Measurements from ENCODE around the gene SPATS2.
"Not testable (repeated sequence)": the region's sequence is repeated elsewhere in the genome, so short reads cannot be mapped to it uniquely, and the experiment has no call there.

SPATS2 gene

DNA sequence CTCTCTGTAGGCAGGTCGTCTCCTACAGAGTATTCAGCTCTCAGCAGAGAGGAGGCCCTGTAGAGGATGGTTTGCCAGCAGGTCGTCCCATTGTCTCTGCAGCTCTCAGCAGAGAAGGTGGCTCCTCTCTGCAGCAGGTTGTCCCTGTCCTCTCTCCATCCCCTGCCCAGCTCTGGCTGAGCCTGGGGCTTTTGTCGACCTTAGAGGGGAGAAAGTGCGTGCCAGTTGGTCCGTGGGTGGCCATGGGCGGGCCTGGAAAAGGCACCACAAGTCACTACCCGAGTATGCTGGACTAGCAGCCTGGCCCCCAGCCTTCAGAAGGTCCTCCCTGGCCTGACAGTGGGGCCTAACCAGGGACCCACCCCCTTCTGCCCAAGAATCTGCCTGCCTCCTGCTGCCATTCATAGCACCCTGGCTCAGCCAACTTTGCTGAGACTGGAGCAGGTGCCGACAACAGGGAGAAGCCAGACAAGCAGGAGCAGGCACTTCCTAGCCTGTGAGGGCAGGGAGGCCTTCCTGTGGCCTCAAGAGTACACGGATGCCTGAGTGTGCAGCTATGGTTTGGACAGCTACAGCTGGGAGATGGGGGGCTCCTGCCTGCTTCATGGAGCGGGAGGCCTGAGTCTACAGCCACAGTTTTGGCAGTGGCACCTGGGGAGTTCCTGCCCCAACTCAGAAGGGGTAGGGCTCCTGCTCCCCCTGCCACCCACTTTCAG, 111.8 kb downstream of the SPATS2 start:
- no peak for DNase-seq

DNA sequence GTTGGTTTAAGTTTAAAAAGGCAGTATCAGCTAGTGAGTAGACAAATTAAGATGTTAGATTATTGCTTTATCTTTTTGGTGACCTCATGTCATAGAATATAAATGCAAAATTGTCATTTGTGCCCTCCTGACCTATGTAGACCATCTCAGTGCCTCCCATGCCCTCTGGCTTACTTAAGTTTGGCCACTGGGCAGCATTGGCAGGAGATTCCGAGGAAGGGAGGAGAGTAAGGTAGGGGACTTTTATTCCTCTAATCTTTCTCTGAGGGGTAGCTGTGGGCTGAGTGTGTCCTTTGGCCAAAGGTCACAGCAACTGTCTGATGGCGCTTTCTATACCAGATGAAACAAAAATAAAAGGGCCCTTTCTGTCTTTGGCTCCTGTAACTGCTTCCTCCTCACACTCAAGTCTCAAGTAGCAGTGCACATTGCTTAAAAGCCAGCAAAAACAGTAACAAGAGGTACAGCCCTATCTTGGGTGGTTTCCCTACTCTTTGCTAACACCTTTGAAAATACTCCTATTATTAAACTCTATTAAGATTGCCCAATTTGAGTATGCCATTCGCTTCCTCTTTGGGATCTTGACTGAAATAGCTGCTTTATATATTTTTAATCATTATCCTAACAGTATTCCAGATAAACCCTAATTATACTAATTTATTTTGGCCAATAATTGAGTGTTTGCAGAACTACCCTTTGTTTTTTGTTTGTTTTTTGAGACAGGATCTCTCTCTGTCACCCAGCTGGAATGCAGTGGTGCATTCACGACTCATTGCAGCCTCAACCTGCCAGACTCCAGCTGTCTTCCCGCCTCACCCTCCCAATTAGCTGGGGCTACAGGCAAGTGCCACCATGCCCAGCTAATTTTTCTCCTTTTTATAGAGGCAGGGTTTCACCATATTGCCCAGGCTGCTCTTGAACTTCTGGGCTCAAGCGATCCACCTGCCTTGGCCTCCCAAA, 115.1 kb downstream of the SPATS2 start:
- no peak for DNase-seq

DNA sequence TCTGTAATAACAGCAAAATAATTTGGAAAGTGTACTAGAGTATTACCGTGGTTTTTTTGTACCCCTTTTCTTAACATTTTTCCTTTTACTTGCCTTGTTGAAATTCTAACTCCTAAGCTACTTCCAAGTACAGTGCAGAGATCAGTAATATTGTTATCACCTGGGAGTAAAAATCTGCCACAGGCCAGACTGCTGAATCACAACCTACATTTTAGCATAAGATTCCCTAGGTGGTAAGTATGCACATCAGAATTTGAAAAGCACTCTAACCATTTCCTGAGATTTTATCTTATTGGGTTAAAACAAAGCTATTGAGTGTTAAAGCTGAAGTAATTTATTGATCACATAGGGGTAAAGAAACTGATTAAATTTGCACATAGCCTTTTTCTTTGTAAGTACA, 116.4 kb downstream of the SPATS2 start:
- DNase-seq, result no peak

DNA sequence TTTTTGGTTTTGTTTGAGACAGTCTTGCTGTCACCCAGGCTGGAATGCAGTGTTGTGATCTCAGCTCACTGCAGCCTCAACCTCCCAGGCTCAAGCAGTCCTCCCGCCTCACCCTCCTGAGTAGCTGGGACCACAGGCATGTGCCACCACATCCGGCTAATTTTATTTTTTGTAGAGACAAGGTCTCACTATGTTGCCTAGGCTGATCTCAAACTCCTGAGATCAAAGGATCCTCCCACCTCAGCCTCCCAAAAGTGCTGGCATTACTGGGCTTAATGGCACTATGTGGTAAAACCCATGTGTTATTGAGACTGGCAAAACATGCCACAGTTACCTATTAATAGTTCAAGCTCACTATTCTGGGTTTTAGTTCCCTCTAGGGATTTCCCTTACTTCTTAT, 120.3 kb downstream of the SPATS2 start:
- no peak for DNase-seq

DNA sequence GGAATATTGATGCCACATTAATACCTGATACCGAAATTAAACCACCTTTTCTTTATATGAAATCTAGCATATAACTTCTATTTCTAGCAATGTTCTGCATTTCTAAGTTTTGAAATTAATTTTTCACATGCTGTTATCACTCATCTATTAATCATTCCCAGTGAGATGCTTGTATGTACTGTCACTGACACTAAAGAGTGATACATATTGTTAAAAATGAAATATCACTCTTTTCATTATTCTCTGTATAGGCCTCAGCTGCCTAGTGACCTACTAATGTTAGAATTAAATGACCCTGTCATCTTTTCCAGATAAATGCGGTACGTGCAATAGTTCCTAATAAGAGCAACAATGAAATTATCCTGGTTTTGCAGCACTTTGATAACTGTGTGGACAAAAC, 121.9 kb downstream of the SPATS2 start:
- DNase-seq, result no peak

DNA sequence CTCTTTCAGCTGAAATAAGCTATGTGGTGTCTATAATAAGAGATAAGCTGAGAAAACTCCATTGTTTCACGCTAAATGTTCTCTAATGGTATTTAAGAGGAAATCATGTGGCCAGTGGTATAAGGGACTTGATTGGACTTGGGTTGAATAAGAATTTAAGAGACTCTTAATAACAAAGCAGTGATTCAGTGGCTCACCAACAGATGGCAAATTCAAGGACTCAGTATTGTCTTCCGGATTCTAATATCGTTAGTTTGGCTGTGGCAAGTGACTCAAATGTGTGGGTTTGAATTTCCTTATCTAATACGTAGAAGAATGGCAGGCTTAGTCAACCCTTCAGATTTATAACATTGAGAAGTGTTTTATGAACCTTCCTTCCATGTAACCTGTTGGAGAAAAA, 122.5 kb downstream of the SPATS2 start:
- DNase-seq, result no peak

DNA sequence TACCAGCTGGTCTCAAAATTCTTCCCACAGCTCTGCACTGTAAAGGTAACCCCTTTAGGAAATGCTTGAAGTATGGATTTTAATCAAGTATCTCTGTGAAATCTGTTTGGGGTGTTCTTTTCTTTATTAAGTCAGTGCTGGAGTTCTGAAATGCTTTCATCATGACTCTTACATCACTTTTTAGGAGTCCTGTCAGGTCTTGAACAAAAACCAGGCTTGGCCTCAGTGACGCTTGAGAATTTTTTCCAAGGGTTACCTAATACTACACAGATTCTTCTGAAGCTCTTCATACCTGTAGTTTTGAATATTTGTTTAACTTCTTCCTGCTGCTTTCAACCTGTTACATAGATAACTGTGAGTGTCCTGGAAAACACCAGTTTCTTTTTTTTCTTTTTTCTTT, 124.6 kb downstream of the SPATS2 start:
- no peak for DNase-seq

DNA sequence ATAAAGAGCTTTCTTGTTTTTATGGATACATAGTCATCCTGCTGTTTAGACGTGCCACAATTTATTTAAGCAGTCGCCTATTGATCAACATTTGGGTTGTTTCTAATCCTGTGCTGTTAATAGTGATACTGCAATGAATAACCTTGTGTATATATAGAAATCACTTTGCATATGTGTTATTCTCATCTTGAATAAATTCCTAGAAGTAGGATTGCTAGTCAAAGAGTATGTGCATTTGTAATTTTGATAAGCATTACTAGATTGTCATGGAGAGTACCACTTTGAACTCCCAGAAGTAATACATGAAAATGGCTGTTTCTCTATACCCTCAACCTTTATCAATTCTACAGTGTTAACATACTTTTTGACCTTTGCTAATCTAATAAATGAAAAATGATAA, 126.6 kb downstream of the SPATS2 start:
- no peak for DNase-seq

DNA sequence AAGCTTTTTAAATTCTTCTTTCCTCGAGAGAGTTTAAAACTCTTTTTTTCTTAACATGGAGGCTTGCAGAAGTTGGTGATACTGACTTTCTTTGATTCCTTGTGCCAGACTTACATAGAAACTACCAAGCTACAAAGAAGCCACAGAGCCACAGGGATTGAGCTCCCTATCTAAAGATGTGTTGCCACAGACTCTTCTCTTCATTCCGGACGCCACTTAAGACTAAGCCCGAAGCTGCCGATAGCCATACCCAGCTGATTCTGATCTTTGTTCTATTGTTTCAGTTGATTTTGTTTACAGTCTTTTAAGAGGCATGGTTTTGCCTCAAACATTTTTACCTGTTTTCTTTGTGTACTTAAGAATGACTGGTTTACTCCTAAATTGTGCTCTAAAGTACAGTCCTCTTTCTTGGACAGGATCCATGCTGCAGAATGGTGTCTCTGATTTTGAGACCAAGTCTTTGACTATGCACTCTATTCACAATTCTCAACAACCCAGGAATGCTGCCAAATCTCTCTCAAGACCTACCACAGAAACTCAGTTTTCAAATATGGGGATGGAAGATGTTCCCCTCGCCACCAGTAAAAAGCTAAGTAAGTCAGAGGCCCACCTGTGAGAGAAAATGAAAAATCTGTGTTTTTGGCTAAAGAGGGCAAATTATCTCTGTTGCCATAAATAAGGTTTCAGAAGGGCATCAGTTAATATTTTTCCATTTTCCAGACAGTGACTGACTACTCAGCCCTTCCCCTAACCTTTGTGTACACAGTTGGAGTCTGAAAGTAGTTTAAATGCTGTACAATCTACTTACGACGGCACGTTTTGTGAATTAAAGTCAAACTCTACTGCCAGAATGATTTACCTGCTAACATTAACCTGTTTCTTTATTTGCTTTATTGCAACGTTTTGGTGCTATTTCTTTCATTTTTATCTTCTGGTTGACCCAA, 129.4 kb downstream of the SPATS2 start:
- no peak for DNase-seq

DNA sequence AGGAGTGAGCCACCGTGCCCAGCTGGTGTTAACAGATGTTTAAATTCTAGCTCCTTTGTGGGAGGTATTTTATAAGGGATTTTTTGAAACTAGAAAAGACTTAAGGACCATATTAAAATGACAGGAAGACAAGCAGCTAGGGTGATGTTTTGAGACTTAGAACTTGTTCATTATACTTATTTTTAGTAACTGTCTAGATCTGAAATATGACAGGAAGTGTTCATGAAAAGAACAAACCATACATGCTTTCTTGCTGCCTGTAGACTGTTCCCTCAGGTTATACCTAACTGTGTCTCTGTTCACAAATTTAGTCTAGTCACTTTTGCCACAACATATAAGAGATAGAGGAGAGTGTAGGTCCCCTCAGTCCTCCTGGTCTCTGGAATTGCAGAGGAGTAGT, 134.6 kb downstream of the SPATS2 start:
- no peak for DNase-seq

DNA sequence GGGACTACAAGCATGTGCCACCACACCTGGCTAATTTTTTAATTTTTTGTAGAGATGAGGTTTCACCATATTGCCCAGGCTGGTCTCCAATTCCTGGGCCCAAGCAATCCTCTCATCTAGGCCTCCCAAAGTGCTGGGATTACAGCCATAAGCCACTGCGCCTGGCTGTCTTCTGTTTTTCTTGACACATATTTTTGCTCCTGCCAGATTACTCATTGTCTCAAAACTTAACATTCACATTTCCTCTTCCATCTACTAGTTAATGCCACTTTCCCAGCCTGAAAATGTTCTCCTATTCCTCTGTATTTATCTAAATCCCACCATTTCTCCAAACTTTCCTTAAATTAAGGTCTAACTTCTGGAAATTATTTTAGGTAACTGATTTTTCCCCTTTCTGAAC, 135.3 kb downstream of the SPATS2 start:
- DNase-seq, result no peak

DNA sequence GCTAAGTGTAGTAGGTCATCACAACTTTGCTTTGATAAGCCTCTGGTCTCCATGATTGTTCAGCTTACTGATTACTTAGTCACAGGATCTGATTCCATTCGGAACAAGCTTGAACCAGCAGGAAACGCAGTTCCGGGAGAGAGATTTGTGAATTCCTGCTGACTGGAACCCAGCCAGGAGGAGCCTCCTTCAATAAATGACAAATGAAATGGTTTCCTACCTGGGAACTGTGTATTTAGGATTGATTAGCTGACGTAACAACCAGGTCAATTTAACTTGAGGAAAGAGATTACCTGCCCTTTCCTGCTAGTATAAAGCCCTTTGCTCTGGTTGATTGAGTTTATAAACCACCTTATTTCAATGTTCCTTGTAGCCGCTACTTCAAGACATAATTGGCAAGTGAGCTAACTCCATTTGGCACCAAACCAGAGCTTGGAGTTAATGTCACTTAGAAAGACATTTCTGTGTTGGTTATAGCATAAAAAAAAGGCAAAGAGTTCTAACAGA, 136.5 kb downstream of the SPATS2 start:
- no peak for DNase-seq

DNA sequence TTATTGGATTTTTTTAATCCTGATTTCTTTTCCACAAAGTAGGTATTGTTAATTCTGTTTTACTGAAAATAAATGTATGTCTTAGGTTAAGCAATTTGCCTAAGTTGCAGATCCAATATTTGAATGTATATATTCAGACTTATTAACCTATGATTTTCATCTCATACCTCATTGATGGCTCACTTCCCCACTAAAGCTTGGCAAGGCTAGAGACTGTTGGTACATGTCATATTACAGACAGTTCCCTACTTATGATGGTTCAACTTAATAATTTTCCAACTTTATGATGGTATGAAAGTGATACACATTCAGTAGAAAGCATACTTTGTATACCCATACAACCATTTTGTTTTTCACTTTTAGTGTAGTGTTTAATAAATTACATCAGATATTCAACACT, 138.4 kb downstream of the SPATS2 start:
- DNase-seq, result no peak

DNA sequence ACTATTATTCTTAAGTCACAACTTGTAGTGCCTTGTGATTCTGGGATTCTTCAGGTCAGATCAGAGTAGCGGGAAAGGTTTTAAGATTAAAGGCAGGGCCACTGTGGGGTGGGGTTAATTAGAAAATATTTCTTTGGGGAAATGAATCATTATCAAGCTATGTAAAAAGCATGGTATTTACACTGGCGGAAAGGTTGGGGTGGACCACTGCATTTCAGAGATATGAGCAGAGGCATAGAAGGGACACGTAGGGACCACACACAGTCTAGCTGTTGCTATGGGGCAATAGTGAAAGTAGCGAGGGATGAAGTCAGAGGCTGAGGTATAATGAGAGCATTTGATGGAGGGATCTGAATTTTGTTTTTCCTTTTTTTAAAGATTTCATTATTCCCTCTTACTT, 139.9 kb downstream of the SPATS2 start:
- no peak for DNase-seq

DNA sequence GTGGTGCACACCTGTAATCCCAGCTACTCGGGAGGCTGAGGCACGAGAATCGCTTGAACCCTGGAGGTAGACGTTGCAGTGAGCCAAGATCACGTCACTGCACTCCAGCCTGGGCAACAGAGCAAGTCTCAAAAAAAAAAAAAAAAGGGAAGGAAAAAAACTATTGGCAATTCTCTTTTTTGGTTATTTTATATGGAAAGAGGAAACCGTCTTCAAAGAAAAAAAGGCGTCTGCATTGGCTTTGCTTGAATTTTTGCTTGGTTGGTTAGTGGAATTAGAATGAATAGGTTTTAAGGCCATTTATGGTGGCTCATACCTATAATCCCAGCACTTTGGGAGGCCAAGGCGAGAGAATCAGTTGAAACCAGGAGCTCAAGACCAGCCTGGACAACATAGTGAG, 142.4 kb downstream of the SPATS2 start:
- DNase-seq, result not testable (repeated sequence)

DNA sequence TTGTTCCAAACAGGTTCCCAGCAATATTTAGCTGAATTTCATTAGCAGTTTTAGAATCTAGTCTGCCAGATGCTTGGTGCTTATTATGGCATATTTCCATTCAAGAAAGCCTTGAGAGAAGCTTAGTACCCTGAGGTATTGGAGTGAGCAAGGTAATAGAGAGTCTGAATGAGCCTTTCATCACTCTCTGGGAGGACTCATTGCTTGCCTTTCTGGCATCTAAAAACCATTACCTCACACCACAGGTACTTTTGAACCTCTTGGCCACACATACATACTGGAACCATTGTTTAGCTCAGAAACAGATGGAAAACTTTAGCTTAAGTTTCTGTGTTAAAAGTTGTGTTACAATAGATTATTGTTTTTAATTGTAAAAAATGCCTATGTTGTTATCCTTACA, 144.1 kb downstream of the SPATS2 start:
- no peak for DNase-seq

DNA sequence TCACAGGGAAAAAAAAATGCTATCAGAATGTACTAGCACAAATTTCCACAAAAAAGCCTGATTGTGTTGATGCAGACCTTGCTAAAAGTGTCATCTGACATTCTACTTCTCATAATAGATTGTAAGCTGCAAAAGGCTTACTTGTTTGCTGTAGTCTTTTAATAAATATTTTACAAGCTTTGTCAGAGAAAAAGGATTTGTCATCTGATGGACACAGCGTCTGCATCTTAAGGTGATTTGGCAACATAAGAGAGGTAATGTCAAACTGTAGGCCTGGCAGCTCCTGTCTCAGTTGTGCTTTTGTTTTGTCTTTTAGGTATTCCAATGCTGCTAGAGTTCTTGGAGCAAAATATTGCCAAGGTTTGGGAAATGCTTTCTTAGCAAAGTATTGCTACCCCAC, 145.3 kb downstream of the SPATS2 start:
- DNase-seq, result no peak

DNA sequence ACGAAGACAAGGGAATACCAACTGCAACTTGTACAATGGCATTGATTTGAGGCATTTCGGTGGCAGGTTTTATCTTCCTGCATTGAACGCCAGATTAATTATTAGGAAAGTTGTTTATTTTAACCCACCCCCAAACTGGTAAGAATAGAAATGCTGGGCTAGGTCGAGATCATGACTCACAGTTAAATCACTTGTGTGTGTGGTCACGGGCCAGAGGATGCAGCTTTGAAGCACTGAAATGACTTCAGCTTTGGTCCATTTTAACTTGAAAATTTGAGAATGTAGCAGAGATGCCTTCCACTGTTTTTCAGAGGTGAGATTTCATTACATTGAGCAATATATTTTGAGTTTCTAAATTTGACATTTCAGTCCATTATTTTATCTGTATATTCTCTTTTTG, 148.0 kb downstream of the SPATS2 start:
- no peak for DNase-seq

DNA sequence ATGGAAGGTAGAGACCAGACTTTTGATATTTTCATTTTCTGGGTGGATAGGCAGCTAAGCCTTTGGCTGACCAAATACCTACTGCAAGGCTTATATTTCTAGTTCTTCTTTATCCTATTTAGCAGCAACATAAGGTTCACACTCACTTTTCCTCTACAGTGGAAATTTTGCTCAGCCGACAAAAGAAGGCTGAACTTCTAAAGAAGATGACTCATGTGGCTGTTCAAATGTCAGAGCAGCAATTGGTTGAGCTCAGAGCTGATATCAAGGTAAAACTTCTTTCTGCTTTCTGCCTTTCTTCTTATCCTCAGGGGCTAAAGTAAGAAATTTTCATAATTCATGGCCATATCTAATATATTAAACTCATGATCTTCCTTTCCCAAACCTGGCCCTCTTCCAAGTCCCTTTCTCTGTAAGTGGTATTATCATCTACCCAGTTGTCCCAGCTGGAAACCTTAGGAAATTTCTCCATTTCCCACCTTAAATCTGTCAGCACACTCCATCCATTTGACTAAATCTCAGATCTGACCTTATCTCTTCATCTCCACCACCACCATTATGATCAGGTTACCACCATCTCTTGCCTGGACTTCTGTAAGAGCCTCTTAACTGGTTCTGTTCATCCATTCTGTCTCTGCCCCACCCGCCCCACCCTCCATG, 151.8 kb downstream of the SPATS2 start:
- DNase-seq, result no peak

DNA sequence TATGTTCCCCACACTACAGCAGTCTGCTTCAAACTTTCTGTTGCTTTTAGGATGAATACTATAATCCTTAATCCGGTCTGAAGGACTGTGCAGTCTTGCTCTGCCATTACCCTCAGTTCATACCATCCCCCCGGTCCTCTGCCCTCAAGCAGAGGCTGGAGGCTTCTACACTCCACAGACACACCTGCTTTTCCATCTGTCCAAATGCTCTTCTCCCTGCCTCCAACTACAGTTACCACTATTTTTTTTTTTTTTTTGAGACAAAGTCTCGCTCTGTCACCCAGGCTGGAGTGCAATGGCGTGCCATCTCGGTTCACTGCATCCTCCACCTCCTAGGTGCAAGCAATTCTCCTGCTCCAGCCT, 152.3 kb downstream of the SPATS2 start:
- DNase-seq, result no peak

DNA sequence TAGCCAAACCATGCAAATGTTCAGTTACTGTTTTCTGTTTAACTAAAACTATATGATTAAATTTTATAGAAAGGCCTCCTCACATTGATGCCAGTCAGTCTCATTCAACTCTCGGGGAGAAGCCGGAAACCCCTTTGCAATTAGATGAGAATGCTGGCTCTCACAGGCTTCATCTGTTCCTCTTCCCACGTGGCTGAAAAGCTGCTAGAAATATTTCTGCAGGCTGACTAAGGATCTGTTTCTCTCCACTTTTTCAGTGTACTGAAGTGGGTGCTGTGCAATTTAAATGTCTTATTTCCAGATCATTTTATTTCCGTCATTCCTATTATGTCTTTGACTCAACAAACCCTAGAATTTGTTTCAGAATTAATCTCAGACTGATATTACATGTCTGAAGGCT, 154.1 kb downstream of the SPATS2 start:
- DNase-seq, result no peak

DNA sequence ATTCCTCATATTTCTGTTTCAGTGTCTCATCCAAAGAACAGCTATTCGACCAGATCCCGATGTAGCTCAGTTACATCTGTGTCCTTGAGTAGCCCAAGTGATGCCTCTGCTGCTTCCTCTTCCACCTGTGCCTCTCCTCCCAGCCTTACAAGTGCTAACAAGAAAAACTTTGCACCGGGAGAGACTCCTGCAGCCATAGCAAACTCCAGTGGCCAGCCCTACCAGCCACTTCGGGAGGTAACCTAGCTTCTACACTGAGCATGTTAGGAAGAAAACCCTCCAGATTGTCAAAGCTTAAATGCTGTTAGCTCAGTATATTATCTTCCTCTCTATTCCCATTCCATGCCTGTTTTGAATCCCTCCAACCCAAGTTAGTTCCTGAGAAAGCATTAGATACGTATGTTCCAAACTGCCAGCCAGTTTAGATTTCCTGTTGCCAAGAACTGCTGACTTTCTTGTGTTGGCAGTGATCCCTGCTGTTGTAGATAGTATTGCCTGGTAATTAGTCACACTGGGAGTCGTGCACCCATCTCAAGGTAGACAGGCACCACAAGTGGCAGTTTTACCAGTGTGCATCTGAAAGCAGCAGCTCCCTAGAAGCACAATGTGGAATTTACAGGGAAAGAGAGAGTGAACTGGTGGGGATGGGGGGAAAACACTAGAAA, 157.5 kb downstream of the SPATS2 start:
- DNase-seq, result no peak
